SK-N-SH treated with all-trans-retinoic acid at 6 μM for 48 hours (cell line): ENCODE data around the gene NPM3.

ENCODE experiments used
- ATAC-seq: fragments of 200-7000 bp; cut with Tn5 transposase; 3 replicates; pipeline ENCODE4 v1.9.1; 2020; ENCODE audit warnings: mild to moderate bottlenecking, moderate library complexity
- BACH2 ChIP-seq: fragments of 250-450 bp; sonication (Bioruptor Pico); IDR thresholded peaks from 2 replicates; pipeline ENCODE4 v1.9.0; 2021; ENCODE audit warnings: mild to moderate bottlenecking, borderline replicate concordance
- CSDC2 ChIP-seq: fragments of 250-450 bp; sonication (Bioruptor Pico); IDR thresholded peaks from 2 replicates; pipeline ENCODE4 v1.5.0; 2020; ENCODE audit warnings: mild to moderate bottlenecking, moderate library complexity
- ESRRG ChIP-seq: fragments of 250-450 bp; sonication (Bioruptor Pico); IDR thresholded peaks from 2 replicates; pipeline ENCODE4 v1.6.1; 2021; ENCODE audit warnings: mild to moderate bottlenecking
- GLIS3 ChIP-seq: fragments of 250-450 bp; sonication (Bioruptor Pico); IDR thresholded peaks from 2 replicates; pipeline ENCODE4 v1.5.0; 2020; ENCODE audit warnings: mild to moderate bottlenecking, moderate library complexity
- ISL1 ChIP-seq: fragments of 250-450 bp; sonication (Bioruptor Pico); IDR thresholded peaks from 2 replicates; pipeline ENCODE4 v2.1.2; 2022; ENCODE audit warnings: mild to moderate bottlenecking, moderate library complexity
- PPARA ChIP-seq: fragments of 250-450 bp; sonication (Bioruptor Pico); IDR thresholded peaks from 2 replicates; pipeline ENCODE4 v1.5.0; 2020; ENCODE audit warnings: mild to moderate bottlenecking, borderline replicate concordance
- SNAI2 ChIP-seq: fragments of 250-450 bp; sonication (Bioruptor Pico); IDR thresholded peaks from 2 replicates; pipeline ENCODE4 v1.5.0; 2020; ENCODE audit warnings: mild to moderate bottlenecking, moderate library complexity
- TCF4 ChIP-seq: fragments of 250-450 bp; sonication (Bioruptor Pico); IDR thresholded peaks from 2 replicates; pipeline ENCODE4 v1.8.0; 2021; ENCODE audit warnings: mild to moderate bottlenecking, moderate library complexity, borderline replicate concordance
- TOX ChIP-seq: fragments of 250-450 bp; sonication (Bioruptor Pico); IDR thresholded peaks from 2 replicates; pipeline ENCODE4 v1.8.0; 2021; ENCODE audit warnings: mild to moderate bottlenecking, moderate library complexity, borderline replicate concordance
- TSHZ2 ChIP-seq: fragments of 250-450 bp; sonication (Bioruptor Pico); IDR thresholded peaks from 2 replicates; pipeline ENCODE4 v1.5.0; 2020; ENCODE audit warnings: mild to moderate bottlenecking, moderate library complexity
- ZC3H10 ChIP-seq: fragments of 250-450 bp; sonication (Bioruptor Pico); IDR thresholded peaks from 2 replicates; pipeline ENCODE4 v1.5.1; 2021; ENCODE audit warnings: mild to moderate bottlenecking, moderate library complexity
- ZFP3 ChIP-seq: fragments of 250-450 bp; sonication (Bioruptor Pico); IDR thresholded peaks from 2 replicates; pipeline ENCODE4 v1.5.0; 2020; ENCODE audit warnings: mild to moderate bottlenecking, moderate library complexity
- ZNF565 ChIP-seq: fragments of 450-650 bp; formaldehyde crosslinking; conservative IDR thresholded peaks from 2 replicates; pipeline ENCODE4 v1.5.0; 2020; ENCODE audit warnings: low read depth, mild to moderate bottlenecking, moderate library complexity
- ZNF70 ChIP-seq: fragments of 450-650 bp; formaldehyde crosslinking; IDR thresholded peaks from 2 replicates; pipeline ENCODE4 v1.5.0; 2020; ENCODE audit warnings: mild to moderate bottlenecking, moderate library complexity
- ZNF8 ChIP-seq: fragments of 450-650 bp; formaldehyde crosslinking; IDR thresholded peaks from 2 replicates; pipeline ENCODE4 v1.5.0; 2020; ENCODE audit warnings: mild to moderate bottlenecking, moderate library complexity
- TF ChIP-seq, protein P1 (sequence below): fragments of 250-450 bp; sonication (Bioruptor Pico); IDR thresholded peaks from 2 replicates; pipeline ENCODE4 v1.5.1; 2020; ENCODE audit warnings: low read depth, mild to moderate bottlenecking, moderate library complexity
- TF ChIP-seq, protein P2 (sequence below): fragments of 250-450 bp; sonication (Bioruptor Pico); IDR thresholded peaks from 2 replicates; pipeline ENCODE4 v1.5.1; 2021; ENCODE audit warnings: mild to moderate bottlenecking, moderate library complexity
- TF ChIP-seq, protein P3 (sequence below): fragments of 250-450 bp; sonication (Bioruptor Pico); IDR thresholded peaks from 2 replicates; pipeline ENCODE4 v1.8.0; 2021; ENCODE audit warnings: low read depth, mild to moderate bottlenecking, moderate library complexity, borderline replicate concordance
- TF ChIP-seq, protein P4 (sequence below): fragments of 250-450 bp; sonication (Bioruptor Pico); IDR thresholded peaks from 2 replicates; pipeline ENCODE4 v1.8.0; 2020; ENCODE audit warnings: mild to moderate bottlenecking, moderate library complexity, borderline replicate concordance

NPM3 gene

GRCh38 chr10:101748496-101748895 is 34.8 kb downstream of the NPM3 start:
- no peak for ATAC-seq
- TF ChIP-seq, protein P1, sequence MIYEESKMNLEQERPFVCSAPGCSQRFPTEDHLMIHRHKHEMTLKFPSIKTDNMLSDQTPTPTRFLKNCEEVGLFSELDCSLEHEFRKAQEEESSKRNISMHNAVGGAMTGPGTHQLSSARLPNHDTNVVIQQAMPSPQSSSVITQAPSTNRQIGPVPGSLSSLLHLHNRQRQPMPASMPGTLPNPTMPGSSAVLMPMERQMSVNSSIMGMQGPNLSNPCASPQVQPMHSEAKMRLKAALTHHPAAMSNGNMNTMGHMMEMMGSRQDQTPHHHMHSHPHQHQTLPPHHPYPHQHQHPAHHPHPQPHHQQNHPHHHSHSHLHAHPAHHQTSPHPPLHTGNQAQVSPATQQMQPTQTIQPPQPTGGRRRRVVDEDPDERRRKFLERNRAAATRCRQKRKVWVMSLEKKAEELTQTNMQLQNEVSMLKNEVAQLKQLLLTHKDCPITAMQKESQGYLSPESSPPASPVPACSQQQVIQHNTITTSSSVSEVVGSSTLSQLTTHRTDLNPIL, result no peak
- TF ChIP-seq, protein P2, sequence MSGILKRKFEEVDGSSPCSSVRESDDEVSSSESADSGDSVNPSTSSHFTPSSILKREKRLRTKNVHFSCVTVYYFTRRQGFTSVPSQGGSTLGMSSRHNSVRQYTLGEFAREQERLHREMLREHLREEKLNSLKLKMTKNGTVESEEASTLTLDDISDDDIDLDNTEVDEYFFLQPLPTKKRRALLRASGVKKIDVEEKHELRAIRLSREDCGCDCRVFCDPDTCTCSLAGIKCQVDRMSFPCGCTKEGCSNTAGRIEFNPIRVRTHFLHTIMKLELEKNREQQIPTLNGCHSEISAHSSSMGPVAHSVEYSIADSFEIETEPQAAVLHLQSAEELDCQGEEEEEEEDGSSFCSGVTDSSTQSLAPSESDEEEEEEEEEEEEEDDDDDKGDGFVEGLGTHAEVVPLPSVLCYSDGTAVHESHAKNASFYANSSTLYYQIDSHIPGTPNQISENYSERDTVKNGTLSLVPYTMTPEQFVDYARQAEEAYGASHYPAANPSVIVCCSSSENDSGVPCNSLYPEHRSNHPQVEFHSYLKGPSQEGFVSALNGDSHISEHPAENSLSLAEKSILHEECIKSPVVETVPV (CRISPR knock-in tag), result no peak
- TF ChIP-seq TSHZ2 (CRISPR knock-in tag) (no peak), SNAI2 (CRISPR knock-in tag) (no peak), ZFP3 (CRISPR knock-in tag) (no peak), ZNF70 (CRISPR knock-in tag) (no peak), ESRRG (no peak), ZC3H10 (CRISPR knock-in tag) (no peak), GLIS3 (CRISPR knock-in tag) (no peak), TOX (CRISPR knock-in tag) (no peak), ISL1 (CRISPR knock-in tag) (no peak)
- TF ChIP-seq, protein P3, sequence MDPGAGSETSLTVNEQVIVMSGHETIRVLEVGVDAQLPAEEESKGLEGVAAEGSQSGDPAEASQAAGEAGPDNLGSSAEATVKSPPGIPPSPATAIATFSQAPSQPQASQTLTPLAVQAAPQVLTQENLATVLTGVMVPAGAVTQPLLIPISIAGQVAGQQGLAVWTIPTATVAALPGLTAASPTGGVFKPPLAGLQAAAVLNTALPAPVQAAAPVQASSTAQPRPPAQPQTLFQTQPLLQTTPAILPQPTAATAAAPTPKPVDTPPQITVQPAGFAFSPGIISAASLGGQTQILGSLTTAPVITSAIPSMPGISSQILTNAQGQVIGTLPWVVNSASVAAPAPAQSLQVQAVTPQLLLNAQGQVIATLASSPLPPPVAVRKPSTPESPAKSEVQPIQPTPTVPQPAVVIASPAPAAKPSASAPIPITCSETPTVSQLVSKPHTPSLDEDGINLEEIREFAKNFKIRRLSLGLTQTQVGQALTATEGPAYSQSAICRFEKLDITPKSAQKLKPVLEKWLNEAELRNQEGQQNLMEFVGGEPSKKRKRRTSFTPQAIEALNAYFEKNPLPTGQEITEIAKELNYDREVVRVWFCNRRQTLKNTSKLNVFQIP, result no peak

DNA sequence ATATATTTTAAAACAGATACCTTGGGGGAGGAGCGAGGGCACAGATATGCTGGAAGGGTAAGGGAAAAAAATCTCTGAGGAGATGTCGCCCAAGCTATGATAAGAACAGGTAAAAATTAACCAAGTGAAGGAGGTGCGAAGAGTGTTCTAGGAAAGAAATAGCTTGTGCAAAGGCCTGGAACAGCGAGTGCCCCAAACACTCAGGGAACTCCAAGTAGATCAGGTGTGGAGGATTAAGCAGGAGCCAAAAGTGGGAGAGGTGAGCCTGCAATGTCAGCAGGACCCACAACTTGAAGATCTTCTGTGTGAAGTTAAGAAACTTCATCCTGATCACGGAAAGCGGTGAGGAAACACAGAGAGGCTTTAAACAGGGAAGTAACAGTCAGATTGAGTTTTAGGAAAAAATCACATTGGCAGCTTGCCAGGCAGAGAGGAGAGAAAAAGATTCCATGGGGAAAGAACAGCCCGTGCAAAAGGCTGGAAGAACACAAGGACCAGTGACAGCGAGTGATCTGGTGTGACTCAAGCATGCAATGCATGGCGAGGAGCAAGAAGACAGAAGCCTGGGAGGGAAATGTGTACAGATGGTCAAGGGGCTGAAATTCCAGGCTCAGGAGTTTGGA is 38.1 kb downstream of the NPM3 start:
- TF ChIP-seq GLIS3 (CRISPR knock-in tag), result no peak
- TF ChIP-seq CSDC2 (CRISPR knock-in tag), result no peak
- no peak for TF ChIP-seq TCF4 (CRISPR knock-in tag)
- no peak for TF ChIP-seq PPARA (CRISPR knock-in tag)
- TF ChIP-seq, protein P3, result no peak
- TF ChIP-seq, protein P4, sequence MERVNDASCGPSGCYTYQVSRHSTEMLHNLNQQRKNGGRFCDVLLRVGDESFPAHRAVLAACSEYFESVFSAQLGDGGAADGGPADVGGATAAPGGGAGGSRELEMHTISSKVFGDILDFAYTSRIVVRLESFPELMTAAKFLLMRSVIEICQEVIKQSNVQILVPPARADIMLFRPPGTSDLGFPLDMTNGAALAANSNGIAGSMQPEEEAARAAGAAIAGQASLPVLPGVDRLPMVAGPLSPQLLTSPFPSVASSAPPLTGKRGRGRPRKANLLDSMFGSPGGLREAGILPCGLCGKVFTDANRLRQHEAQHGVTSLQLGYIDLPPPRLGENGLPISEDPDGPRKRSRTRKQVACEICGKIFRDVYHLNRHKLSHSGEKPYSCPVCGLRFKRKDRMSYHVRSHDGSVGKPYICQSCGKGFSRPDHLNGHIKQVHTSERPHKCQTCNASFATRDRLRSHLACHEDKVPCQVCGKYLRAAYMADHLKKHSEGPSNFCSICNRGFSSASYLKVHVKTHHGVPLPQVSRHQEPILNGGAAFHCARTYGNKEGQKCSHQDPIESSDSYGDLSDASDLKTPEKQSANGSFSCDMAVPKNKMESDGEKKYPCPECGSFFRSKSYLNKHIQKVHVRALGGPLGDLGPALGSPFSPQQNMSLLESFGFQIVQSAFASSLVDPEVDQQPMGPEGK, result no peak
- TF ChIP-seq SNAI2 (CRISPR knock-in tag), result no peak
- no peak for TF ChIP-seq ZNF8 (CRISPR knock-in tag)
- ATAC-seq, result no peak

DNA sequence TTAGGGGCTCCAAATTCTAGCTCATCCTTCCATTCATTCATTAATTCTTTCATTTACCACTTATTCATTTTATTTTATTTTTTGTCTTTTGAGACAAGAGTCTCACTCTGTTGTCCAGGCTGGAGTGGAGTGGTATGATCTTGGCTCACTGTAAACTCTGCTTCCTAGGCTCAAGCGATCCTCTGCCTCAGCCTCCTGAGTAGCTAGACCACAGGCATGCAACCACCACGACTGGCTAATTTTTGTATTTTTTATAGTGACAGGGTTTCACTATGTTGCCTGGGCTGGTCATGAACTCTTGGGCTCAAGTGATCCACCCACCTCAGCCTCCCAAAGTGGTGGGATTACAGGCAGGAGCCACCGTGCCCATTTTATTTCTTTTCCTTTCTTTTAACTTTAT is 39.0 kb downstream of the NPM3 start:
- ATAC-seq, result no peak
- no peak for TF ChIP-seq ISL1 (CRISPR knock-in tag)
- TF ChIP-seq, protein P2 (CRISPR knock-in tag), result no peak
- TF ChIP-seq BACH2, result no peak
- TF ChIP-seq ZNF8 (CRISPR knock-in tag), result no peak
- TF ChIP-seq SNAI2 (CRISPR knock-in tag), result no peak
- TF ChIP-seq, protein P4, result no peak
- TF ChIP-seq TSHZ2 (CRISPR knock-in tag), result no peak
- TF ChIP-seq ZNF565 (CRISPR knock-in tag), result no peak
- no peak for TF ChIP-seq TOX (CRISPR knock-in tag)
- TF ChIP-seq CSDC2 (CRISPR knock-in tag), result no peak
- TF ChIP-seq ZC3H10 (CRISPR knock-in tag), result no peak
